Choroid plexus epithelial cell (primary cell): ENCODE results near the gene FRK.

Experiments
- DNase-seq: peaks from one replicate; pipeline ENCODE4 v3.0.0-alpha.2; 2010; ENCODE audit warnings: low read depth
- H3K4me3 ChIP-seq: 2 replicates; pipeline ENCODE4 v1.5.1; 2011; ENCODE audit warnings: low read depth, mild to moderate bottlenecking, control low read depth, low read length, moderate library complexity
- TF ChIP-seq, protein P1 (sequence below): conservative IDR thresholded peaks from 2 replicates; pipeline ENCODE4 v1.5.1; 2011; ENCODE audit warnings: low read depth, mild to moderate bottlenecking, control low read depth, inconsistent platforms, low read length, moderate library complexity

Gene FRK

DNA sequence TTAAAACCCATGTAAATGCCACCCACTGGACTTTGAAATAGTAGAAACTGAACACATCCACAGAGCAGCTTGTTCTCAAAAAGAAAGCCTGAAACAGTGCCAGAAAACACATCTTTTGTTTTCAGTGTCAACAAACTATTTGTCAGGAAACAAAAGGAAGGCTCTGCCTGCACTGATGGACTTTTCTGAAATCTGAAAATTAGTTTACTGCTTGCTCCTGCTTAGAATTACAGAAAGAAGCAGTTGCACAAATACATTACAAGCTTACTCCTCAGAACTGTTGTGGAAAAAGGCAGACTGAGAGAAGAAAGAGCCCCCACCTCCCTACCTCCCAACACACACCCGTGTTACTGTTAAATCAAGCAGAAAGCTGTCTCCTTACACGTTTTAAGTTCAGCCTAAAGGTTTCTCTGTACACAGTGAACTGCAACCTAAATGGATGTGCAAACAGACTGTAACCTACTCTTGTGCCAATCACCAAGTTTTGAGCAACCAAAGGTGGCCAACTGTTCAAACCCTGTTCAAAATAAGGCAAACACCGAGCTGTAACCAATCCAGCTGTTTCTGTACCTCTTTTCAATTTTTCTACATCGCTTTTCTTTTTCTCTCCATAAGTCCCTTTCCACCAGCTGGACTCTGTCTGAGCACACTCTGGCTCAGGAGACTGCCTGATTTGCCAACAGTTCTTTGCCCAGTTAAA lies 43.7 kb downstream of the FRK start:
- DNase-seq, result peak; percentile 23
- TF ChIP-seq, protein P1, sequence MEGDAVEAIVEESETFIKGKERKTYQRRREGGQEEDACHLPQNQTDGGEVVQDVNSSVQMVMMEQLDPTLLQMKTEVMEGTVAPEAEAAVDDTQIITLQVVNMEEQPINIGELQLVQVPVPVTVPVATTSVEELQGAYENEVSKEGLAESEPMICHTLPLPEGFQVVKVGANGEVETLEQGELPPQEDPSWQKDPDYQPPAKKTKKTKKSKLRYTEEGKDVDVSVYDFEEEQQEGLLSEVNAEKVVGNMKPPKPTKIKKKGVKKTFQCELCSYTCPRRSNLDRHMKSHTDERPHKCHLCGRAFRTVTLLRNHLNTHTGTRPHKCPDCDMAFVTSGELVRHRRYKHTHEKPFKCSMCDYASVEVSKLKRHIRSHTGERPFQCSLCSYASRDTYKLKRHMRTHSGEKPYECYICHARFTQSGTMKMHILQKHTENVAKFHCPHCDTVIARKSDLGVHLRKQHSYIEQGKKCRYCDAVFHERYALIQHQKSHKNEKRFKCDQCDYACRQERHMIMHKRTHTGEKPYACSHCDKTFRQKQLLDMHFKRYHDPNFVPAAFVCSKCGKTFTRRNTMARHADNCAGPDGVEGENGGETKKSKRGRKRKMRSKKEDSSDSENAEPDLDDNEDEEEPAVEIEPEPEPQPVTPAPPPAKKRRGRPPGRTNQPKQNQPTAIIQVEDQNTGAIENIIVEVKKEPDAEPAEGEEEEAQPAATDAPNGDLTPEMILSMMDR, result no peak
- no peak overlapping the region for H3K4me3 ChIP-seq

DNA sequence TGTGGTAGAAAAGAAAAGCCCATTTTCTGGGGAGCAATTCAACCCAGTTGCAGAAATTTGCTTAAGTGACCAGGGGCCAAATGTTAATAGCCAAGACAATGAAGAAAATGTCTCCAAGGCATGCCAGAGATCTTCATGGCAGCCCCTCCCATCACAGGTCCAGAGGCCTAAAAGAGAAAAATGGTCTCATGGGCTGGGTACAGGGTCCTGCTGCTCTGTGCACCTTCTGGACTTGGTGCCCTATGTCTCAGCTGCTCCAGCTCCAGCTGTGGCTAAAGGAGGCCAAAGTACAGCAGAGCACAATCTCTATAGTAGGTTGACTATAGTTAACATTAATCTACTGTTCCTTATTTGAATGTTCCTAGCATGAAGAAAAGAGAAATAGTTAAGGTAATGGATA lies 44.7 kb downstream of the FRK start:
- TF ChIP-seq, protein P1, result no peak
- DNase-seq, result no peak
- H3K4me3 ChIP-seq, result no peak overlapping the region

DNA sequence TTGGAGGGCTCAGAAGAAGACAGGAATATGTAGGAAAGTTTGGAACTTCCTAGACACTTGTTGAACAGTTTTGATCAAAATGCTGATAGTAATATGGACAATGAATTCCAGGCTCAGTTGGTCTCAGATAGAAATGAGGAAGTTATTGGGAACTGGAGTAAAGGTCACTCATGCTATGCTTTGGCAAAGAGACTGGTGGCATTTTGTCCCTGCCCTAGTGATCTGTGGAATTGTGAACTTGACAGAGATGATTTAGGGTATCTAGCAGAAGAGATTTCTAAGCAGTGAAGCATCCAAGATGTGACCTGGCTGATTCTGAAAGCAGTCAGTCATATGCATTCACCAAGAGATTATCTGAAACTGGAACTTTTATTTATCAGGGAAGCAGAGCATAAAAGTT lies 45.1 kb downstream of the FRK start:
- H3K4me3 ChIP-seq, result no peak overlapping the region
- DNase-seq, result no peak
- TF ChIP-seq, protein P1, result no peak

DNA sequence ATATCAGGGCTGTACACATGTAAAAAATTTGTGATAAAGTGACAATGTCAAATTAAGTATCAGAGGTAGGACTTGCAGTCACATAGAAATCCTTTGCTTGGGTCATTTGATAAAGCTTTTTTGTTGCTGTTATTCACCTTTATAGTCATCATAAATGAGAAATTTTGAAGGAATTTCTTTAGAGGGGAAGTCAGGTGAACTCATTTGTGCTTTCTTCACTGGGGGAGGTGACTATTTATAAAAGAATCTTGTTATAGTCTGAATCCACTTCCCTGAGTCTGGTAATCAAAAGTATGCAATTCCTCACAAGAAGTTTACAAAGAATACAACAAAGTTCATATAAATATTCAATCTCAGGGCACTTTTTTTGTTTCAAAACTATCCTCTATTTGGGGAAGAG lies 47.7 kb downstream of the FRK start:
- TF ChIP-seq, protein P1, result no peak
- DNase-seq, result peak; percentile 26
- H3K4me3 ChIP-seq, result no peak overlapping the region

DNA sequence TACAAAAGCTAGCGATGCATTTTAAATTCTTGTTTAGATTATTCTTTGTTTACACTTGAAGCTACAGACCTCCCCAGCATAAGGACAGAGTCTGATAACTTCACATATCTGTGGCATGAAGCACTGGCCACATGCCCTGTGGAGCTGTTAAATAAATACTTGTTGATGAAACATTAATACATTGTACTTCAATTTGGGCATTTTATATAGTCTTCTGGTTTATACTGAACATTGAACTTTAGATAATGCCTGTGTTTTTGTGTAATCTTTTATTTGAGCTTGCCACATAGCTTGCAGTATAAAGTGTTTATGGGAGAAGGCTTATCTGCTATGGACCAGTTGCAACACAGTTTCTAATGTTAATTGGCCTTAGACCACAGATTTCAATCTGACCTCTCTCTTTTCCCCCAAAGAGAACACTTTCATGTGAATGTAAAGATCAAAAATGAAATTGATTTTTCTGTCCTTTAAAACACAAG lies 48.2 kb downstream of the FRK start:
- no peak overlapping the region for H3K4me3 ChIP-seq
- TF ChIP-seq, protein P1, result no peak
- DNase-seq, result peak; percentile 60

DNA sequence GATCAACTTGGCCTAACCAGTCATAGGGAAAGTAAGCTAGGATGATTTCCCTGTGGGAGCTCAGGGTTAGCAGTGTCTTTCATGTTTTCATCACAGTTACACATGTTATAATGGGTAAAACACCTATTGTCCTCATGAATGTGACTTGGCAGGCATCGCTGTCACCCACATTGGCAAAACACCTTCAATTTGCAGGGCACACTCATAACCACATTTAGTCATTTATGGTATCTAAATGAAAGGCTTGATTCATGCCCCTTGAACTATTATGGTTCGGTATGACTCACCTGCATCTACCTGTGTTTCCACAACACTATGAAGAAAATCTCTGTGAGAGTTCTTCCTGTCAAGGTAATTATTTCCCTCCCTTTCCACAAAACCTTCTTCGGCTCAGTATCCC lies 49.2 kb downstream of the FRK start:
- TF ChIP-seq, protein P1, result no peak
- no peak for DNase-seq
- no peak overlapping the region for H3K4me3 ChIP-seq

DNA sequence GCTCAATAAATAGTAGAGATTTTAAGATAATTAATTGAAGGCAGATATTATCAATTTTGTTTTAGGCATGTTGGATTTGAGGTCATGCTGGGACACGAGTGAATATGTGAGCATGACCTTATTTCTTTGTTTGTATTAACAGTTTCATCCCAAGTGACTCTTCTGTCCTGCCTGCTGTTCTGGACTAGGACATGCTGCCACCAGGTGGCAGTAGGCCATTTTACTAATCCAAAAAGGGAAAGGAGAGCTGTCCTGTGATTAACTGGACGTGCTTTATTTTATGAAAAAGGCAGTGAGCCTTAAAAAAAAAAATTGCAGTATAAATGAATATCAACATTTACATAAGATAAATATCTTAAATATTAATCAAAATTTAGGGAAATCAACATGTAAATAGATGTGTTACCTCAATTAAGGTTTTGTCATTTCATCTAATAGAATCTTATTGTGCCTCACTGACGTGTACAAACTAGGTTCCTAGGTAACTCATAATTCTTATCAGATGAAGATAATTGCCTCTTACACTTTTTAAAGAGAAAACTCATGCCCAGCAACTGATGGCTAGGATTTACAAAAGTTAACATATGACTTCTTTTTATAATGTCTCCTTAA lies 49.8 kb downstream of the FRK start:
- TF ChIP-seq, protein P1, result peak; percentile 92
- DNase-seq, result peak; percentile 87
- H3K4me3 ChIP-seq, result no peak overlapping the region
